Glomerular endothelial cell (primary cell): Measurements from ENCODE around the gene ZSCAN16. TPM values are rescaled to one million over a fixed set of nuclear protein-coding genes. Genes with fewer than 3 reads are reported as not detected.

Experiments used
- DNase-seq: peaks from one replicate; pipeline ENCODE4 v3.0.0-alpha.2; 2011; ENCODE audit warnings: low read depth, low spot score; ENCODE audit errors: extremely low read depth
- total RNA-seq: library from RNA; depleted of rRNA; stranded (reverse); fragments of >200 nt; gene quantifications from 2 replicates; pipeline ENCODE4 v1.2.3, GENCODE V29; 2015

The ZSCAN16 gene
- total RNA-seq, 1 donor from 2014 or later = 4.3 TPM

- DNase-seq = no peak
Observed at GRCh38 chr6:28125401-28125800, 992 bp downstream of the ZSCAN16 start.

GRCh38 chr6:28134015-28134414 lies 9.6 kb downstream of the ZSCAN16 start:
- DNase-seq = no peak

GRCh38 chr6:28134716-28135115 lies 10.3 kb downstream of the ZSCAN16 start:
- DNase-seq = no peak

GRCh38 chr6:28135393-28135792 lies 11.0 kb downstream of the ZSCAN16 start:
- DNase-seq = no peak

GRCh38 chr6:28136585-28137504 lies 12.4 kb downstream of the ZSCAN16 start:
- DNase-seq = peak; percentile 88

- no peak for DNase-seq
Observed at GRCh38 chr6:28137505-28137981, 13.1 kb downstream of the ZSCAN16 start.

GRCh38 chr6:28139860-28140543 lies 15.6 kb downstream of the ZSCAN16 start:
- DNase-seq = no peak

GRCh38 chr6:28140616-28141015 lies 16.2 kb downstream of the ZSCAN16 start:
- no peak for DNase-seq

- peak; percentile 60 for DNase-seq
Observed at GRCh38 chr6:28141500-28142329, 17.3 kb downstream of the ZSCAN16 start, which contains the start of gene ZKSCAN8. Gene ZKSCAN8, plus strand, starts transcription at chr6:28141883. Its CDS starts 6,525 bp downstream, at chr6:28148408.

- no peak for DNase-seq
Observed at GRCh38 chr6:28142446-28142845, 18.0 kb downstream of the ZSCAN16 start.

- no peak for DNase-seq
Observed at GRCh38 chr6:28145231-28145630, 20.8 kb downstream of the ZSCAN16 start.

- DNase-seq = no peak
Observed at GRCh38 chr6:28152531-28152930, 28.1 kb downstream of the ZSCAN16 start.

GRCh38 chr6:28153546-28153945 lies 29.1 kb downstream of the ZSCAN16 start:
- no peak for DNase-seq

- DNase-seq = no peak
Observed at GRCh38 chr6:28154357-28154756, 29.9 kb downstream of the ZSCAN16 start.

GRCh38 chr6:28158318-28158717 lies 33.9 kb downstream of the ZSCAN16 start:
- no peak for DNase-seq

GRCh38 chr6:28159029-28159607 lies 34.7 kb downstream of the ZSCAN16 start:
- no peak for DNase-seq

GRCh38 chr6:28160233-28160632 lies 35.8 kb downstream of the ZSCAN16 start:
- no peak for DNase-seq

- no peak for DNase-seq
Observed at GRCh38 chr6:28161410-28162079, 37.1 kb downstream of the ZSCAN16 start.

GRCh38 chr6:28165563-28165962 lies 41.2 kb downstream of the ZSCAN16 start:
- DNase-seq = no peak

GRCh38 chr6:28167068-28167467 lies 42.7 kb downstream of the ZSCAN16 start:
- DNase-seq = no peak
